IMR-90 (cell line): ENCODE data around the gene FBN1. TPM values are rescaled to one million over a fixed set of nuclear protein-coding genes. Genes with fewer than 3 reads are reported as not detected.

ENCODE experiments used
- ATAC-seq: fragments of 200-7000 bp; cut with Tn5 transposase; 2 replicates; pipeline ENCODE4 v1.9.1; 2020; ENCODE audit warnings: low read depth, mild to moderate bottlenecking, moderate library complexity
- BruUV-seq: library from RNA; stranded (reverse); fragments of 400-500 nt; replicated peaks from 2 replicates; lab custom pipeline; 2021; lab: Mats Ljungman, UMichigan
- CTCF ChIA-PET: fragments of 300-600 bp; formaldehyde crosslinking; extraction: SDS; loops from one replicate; lab custom pipeline; 2021; ENCODE audit warnings: antibody characterized with exemption; lab: Yijun Ruan, JAX
- POLR2A ChIA-PET: fragments of 300-600 bp; sonication (Branson Sonifier 250); formaldehyde crosslinking; loops from one replicate; lab custom pipeline; 2022; ENCODE audit warnings: antibody characterized with exemption; ENCODE audit not compliant: unreplicated experiment; lab: Charles Lee
- DNase-seq: peaks from one replicate; pipeline ENCODE4 v3.0.0; 2013
- H2AFZ ChIP-seq: replicated peaks from 2 replicates; pipeline ENCODE3; 2013; ENCODE audit warnings: low read length, mild to moderate bottlenecking; ENCODE audit not compliant: poor library complexity
- H2AK5ac ChIP-seq: 2 replicates; pipeline ENCODE4 v1.6.1; 2013; ENCODE audit warnings: low read depth, low read length, inconsistent platforms
- H2AK9ac ChIP-seq: replicated peaks from 2 replicates; pipeline ENCODE3; 2013; ENCODE audit warnings: mild to moderate bottlenecking, low read depth, low read length, moderate library complexity; ENCODE audit not compliant: poor library complexity
- H2BK120ac ChIP-seq: 2 replicates; pipeline ENCODE4 v1.6.1; 2013; ENCODE audit warnings: low read depth, low read length, inconsistent platforms
- H2BK15ac ChIP-seq: 3 replicates; pipeline ENCODE4 v1.6.1; 2013; ENCODE audit warnings: low read depth, low read length, inconsistent platforms
- H2BK20ac ChIP-seq: 2 replicates; pipeline ENCODE4 v1.6.1; 2013; ENCODE audit warnings: low read depth, mild to moderate bottlenecking, inconsistent platforms, low read length, moderate library complexity
- H2BK5ac ChIP-seq: 2 replicates; pipeline ENCODE4 v1.6.1; 2013; ENCODE audit warnings: mild to moderate bottlenecking, low read depth, low read length, inconsistent platforms; ENCODE audit not compliant: poor library complexity, severe bottlenecking
- H3K14ac ChIP-seq: replicated peaks from 2 replicates; pipeline ENCODE4 v1.6.1; 2013; ENCODE audit warnings: low read depth, low read length, inconsistent platforms
- H3K18ac ChIP-seq: 2 replicates; pipeline ENCODE4 v1.6.1; 2013; ENCODE audit warnings: low read depth, low read length, control low read depth
- H3K23ac ChIP-seq: 2 replicates; pipeline ENCODE4 v1.6.1; 2013; ENCODE audit warnings: low read depth, low read length, inconsistent platforms
- H3K27ac ChIP-seq: 2 replicates; pipeline ENCODE4 v1.5.1; 2013; ENCODE audit warnings: mild to moderate bottlenecking, control low read depth, low read length; ENCODE audit not compliant: insufficient read depth
- H3K27me3 ChIP-seq: 2 replicates; pipeline ENCODE4 v1.6.1; 2013; ENCODE audit warnings: low read length; ENCODE audit not compliant: control insufficient read depth, insufficient read depth
- H3K36me3 ChIP-seq: 2 replicates; pipeline ENCODE4 v1.6.1; 2013; ENCODE audit warnings: low read length, mixed read lengths; ENCODE audit not compliant: control insufficient read depth, insufficient read depth
- H3K4ac ChIP-seq: 2 replicates; pipeline ENCODE4 v1.6.1; 2013; ENCODE audit warnings: low read depth, low read length, inconsistent platforms
- H3K4me1 ChIP-seq: 2 replicates; pipeline ENCODE4 v1.6.1; 2013; ENCODE audit warnings: low read length, mixed read lengths; ENCODE audit not compliant: control insufficient read depth, insufficient read depth
- H3K4me2 ChIP-seq: 2 replicates; pipeline ENCODE4 v1.6.1; 2013; ENCODE audit warnings: low read depth, mild to moderate bottlenecking, control low read depth, low read length, moderate library complexity
- H3K4me3 ChIP-seq: 2 replicates; pipeline ENCODE4 v1.5.1; 2013; ENCODE audit warnings: low read depth, mild to moderate bottlenecking, control low read depth, low read length, moderate library complexity; ENCODE audit not compliant: insufficient read depth
- H3K56ac ChIP-seq: 2 replicates; pipeline ENCODE4 v1.6.1; 2013; ENCODE audit warnings: low read length, inconsistent platforms; ENCODE audit not compliant: insufficient read depth; ENCODE audit errors: extremely low read depth
- H3K79me1 ChIP-seq, 2 experiments: 2 replicates each; pipeline ENCODE4 v1.6.1; 2013; ENCODE audit warnings: low read length in 2 of 2, inconsistent platforms in 1 of 2, low read depth in 1 of 2
- H3K9ac ChIP-seq: 2 replicates; pipeline ENCODE4 v1.6.1; 2013; ENCODE audit warnings: low read depth, low read length, control low read depth
- H3K9me1 ChIP-seq: 2 replicates; pipeline ENCODE4 v1.6.1; 2013; ENCODE audit warnings: low read length, inconsistent platforms; ENCODE audit not compliant: insufficient read depth
- H3K9me3 ChIP-seq: 2 replicates; pipeline ENCODE4 v1.6.1; 2013; ENCODE audit warnings: low read length; ENCODE audit not compliant: control insufficient read depth, insufficient read depth
- H4K20me1 ChIP-seq: 2 replicates; pipeline ENCODE4 v1.6.1; 2013; ENCODE audit warnings: low read length, inconsistent platforms; ENCODE audit not compliant: insufficient read depth
- H4K5ac ChIP-seq: 2 replicates; pipeline ENCODE4 v1.6.1; 2013; ENCODE audit warnings: mild to moderate bottlenecking, low read depth, low read length, control low read depth
- H4K8ac ChIP-seq, 2 experiments: 2 replicates each; pipeline ENCODE4 v1.6.1; 2013; ENCODE audit warnings: low read depth in 2 of 2, low read length in 2 of 2, control low read depth in 1 of 2, inconsistent platforms in 1 of 2
- H4K91ac ChIP-seq: 2 replicates; pipeline ENCODE4 v1.6.1; 2013; ENCODE audit warnings: low read depth, low read length, inconsistent platforms; ENCODE audit not compliant: insufficient read depth
- BHLHE40 ChIP-seq: fragments of 150-350 bp; IDR thresholded peaks from 2 replicates; pipeline ENCODE4 v1.6.1; 2016; ENCODE audit warnings: mild to moderate bottlenecking, low read depth, low read length
- CHD1 ChIP-seq: IDR thresholded peaks from 2 replicates; pipeline ENCODE4 v1.6.1; 2012; ENCODE audit warnings: low read depth, low read length, improper control_type of control experiment
- ELK1 ChIP-seq: fragments of 150-350 bp; IDR thresholded peaks from 2 replicates; pipeline ENCODE4 v1.6.1; 2016; ENCODE audit warnings: low read depth, mild to moderate bottlenecking, low read length, moderate library complexity, borderline replicate concordance
- FOS ChIP-seq: fragments of 150-350 bp; IDR thresholded peaks from 2 replicates; pipeline ENCODE4 v1.6.1; 2016; ENCODE audit warnings: low read depth, low read length
- MAZ ChIP-seq: IDR thresholded peaks from 2 replicates; pipeline ENCODE4 v1.6.1; 2012; ENCODE audit warnings: low read depth, mild to moderate bottlenecking, low read length, improper control_type of control experiment, moderate library complexity, borderline replicate concordance
- MXI1 ChIP-seq: IDR thresholded peaks from 2 replicates; pipeline ENCODE4 v1.6.1; 2012; ENCODE audit warnings: low read depth, mild to moderate bottlenecking, low read length, moderate library complexity, borderline replicate concordance
- RAD21 ChIP-seq: IDR thresholded peaks from 2 replicates; pipeline ENCODE4 v1.6.1; 2012; ENCODE audit warnings: low read length, improper control_type of control experiment
- RCOR1 ChIP-seq: IDR thresholded peaks from 2 replicates; pipeline ENCODE4 v1.6.1; 2012; ENCODE audit warnings: mild to moderate bottlenecking, low read length, improper control_type of control experiment; ENCODE audit not compliant: insufficient replicate concordance
- RFX5 ChIP-seq: IDR thresholded peaks from 2 replicates; pipeline ENCODE4 v1.8.0; 2012; ENCODE audit warnings: low read depth, mild to moderate bottlenecking, low read length, moderate library complexity
- USF2 ChIP-seq: fragments of 150-350 bp; IDR thresholded peaks from 2 replicates; pipeline ENCODE4 v1.6.1; 2017; ENCODE audit warnings: mild to moderate bottlenecking, antibody characterized with exemption, low read length, low read depth
- WGBS, 2 experiments: methylation state at CpG; one replicate each; pipeline versions ENCODE4 v1.1.5 to v1.1.7; 2013; ENCODE audit warnings: missing lambda C conversion rate in 2 of 2; ENCODE audit not compliant: insufficient read length in 1 of 2; ENCODE audit errors: extremely low coverage in 2 of 2; 5-methylcytosine and 5-hydroxymethylcytosine counted together
- dilution Hi-C: fragments of 300-500 bp; cut with HindIII; formaldehyde crosslinking; loops from one replicate; pipeline ENCODE4 v1.14.3; 2018; ENCODE audit warnings: low sequenced_read_pairs; ENCODE audit not compliant: unreplicated experiment
- in situ Hi-C: fragments of 300-500 bp; cut with MboI; formaldehyde crosslinking; loops from 3 replicates; pipeline ENCODE4 v1.14.3; 2019; ENCODE audit warnings: low sequenced_read_pairs, inconsistent platforms, mixed read lengths
- intact Hi-C: fragments of 100-400 bp; cut with micrococcal nuclease; formaldehyde crosslinking; loops from 2 replicates; pipeline ENCODE4 v1.10.0; 2022
- polyA plus RNA-seq, 3 experiments: library from polyadenylated mRNA; depleted of rRNA; stranded (reverse); fragments of >200 nt; gene quantifications; 2 replicates each; pipeline ENCODE4 v1.2.3, GENCODE V29; 2012; ENCODE audit warnings: low replicate concordance in 1 of 3
- total RNA-seq: library from RNA; depleted of rRNA; stranded (reverse); fragments of >200 nt; gene quantifications from 2 replicates; pipeline ENCODE4 v1.2.3, GENCODE V29; 2012

The FBN1 gene
- total and polyA plus RNA-seq, 2 of the 4 experiments (the other 2 are of a cell fraction), result 134 to 283 TPM

- ChIA-PET CTCF (no interaction called here), POLR2A (interaction anchor here (0.7 kb wide), 1 partner anchor 182 kb away, joined by 3 read pairs; no protein-coding TSS in a partner anchor)
- no peak overlapping the region for H2BK15ac ChIP-seq
- H4K5ac ChIP-seq, result no peak overlapping the region
- H3K9ac ChIP-seq, result no peak overlapping the region
- no peak overlapping the region for H3K27ac ChIP-seq
- peaks cover 52% of the 10 kb centered on the region for H3K36me3 ChIP-seq
- H2AFZ ChIP-seq, result no peak overlapping the region
- H4K91ac ChIP-seq, result no peak overlapping the region
- H3K56ac ChIP-seq, result no peak overlapping the region
- no peak overlapping the region for H2BK120ac ChIP-seq
- intact Hi-C loops (no loop called here), in situ Hi-C loops (no loop called here), dilution Hi-C loops (no loop called here)
- H3K23ac ChIP-seq, result no peak overlapping the region
- H3K14ac ChIP-seq, result no peak overlapping the region
- ATAC-seq (no peak), DNase-seq (no peak)
- peaks cover 12 to 41% of the 10 kb centered on the region in 2 experiments; a peak in 3 of 4 replicates for H3K79me1 ChIP-seq
- no peak overlapping the region for H2BK20ac ChIP-seq
- TF ChIP-seq BHLHE40 (no peak), RFX5 (no peak), RAD21 (no peak), MXI1 (no peak), FOS (no peak), CHD1 (no peak), MAZ (no peak), USF2 (no peak), RCOR1 (no peak), ELK1 (no peak)
- no peaks in the 10 kb centered on the region for H3K27me3 ChIP-seq
- no peak overlapping the region for H3K4me3 ChIP-seq
- no TSS peak for BruUV-seq
- H2AK9ac ChIP-seq, result no peak overlapping the region
- no CpG with 5 or more reads among the region's 3 CpGs for WGBS, 2 experiments
- H4K8ac ChIP-seq, result no peak overlapping the region
- H3K9me1 ChIP-seq, result peaks cover 4% of the 10 kb centered on the region
- no peak overlapping the region for H3K18ac ChIP-seq
- no peak overlapping the region for H3K4me2 ChIP-seq
- no peak overlapping the region for H3K4ac ChIP-seq
- H2AK5ac ChIP-seq, result no peak overlapping the region
- H3K9me3 ChIP-seq, result no peaks in the 10 kb centered on the region
- H4K20me1 ChIP-seq, result no peaks in the 10 kb centered on the region
- no peak overlapping the region for H2BK5ac ChIP-seq
- no peaks in the 10 kb centered on the region for H3K4me1 ChIP-seq
Measured at GRCh38 chr15:48516121-48516520, 129.4 kb downstream of the FBN1 start.
